HL-60 (cell line): ENCODE results near the gene CAMK1D.

Experiments
- DNase-seq, 2 experiments: peaks; one replicate each; pipeline ENCODE4 v3.0.0-alpha.2; 2010 to 2020; ENCODE audit warnings: low read depth in 1 of 2, low spot score in 1 of 2
- H3K27ac ChIP-seq: fragments of 250-450 bp; sonication (Bioruptor Pico); replicated peaks from 2 replicates; pipeline ENCODE4 v1.5.1; 2020; ENCODE audit warnings: mild to moderate bottlenecking, moderate library complexity
- H3K27me3 ChIP-seq: fragments of 250-450 bp; sonication (Bioruptor Pico); 2 replicates; pipeline ENCODE4 v1.5.1; 2021; ENCODE audit warnings: mild to moderate bottlenecking, moderate library complexity; ENCODE audit not compliant: insufficient read depth, poor library complexity, severe bottlenecking
- H3K4me3 ChIP-seq: replicated peaks from 2 replicates; pipeline ENCODE4 v1.5.1; 2011; ENCODE audit warnings: mild to moderate bottlenecking, control low read depth, low read length; ENCODE audit not compliant: insufficient read depth
- GABPA ChIP-seq: IDR thresholded peaks from 2 replicates; pipeline ENCODE4 v1.6.1; 2012; ENCODE audit warnings: low read depth
- POLR2AphosphoS5 ChIP-seq: IDR thresholded peaks from 2 replicates; pipeline ENCODE4 v1.6.1; 2012; ENCODE audit warnings: low read depth
- REST ChIP-seq: IDR thresholded peaks from 2 replicates; pipeline ENCODE4 v1.6.1; 2012; ENCODE audit warnings: low read depth; ENCODE audit not compliant: insufficient replicate concordance
- SPI1 ChIP-seq: IDR thresholded peaks from 2 replicates; pipeline ENCODE4 v1.6.1; 2012; ENCODE audit warnings: low read depth, mild to moderate bottlenecking, borderline replicate concordance
- TF ChIP-seq, protein P1 (sequence below): IDR thresholded peaks from one replicate; pipeline ENCODE4 v1.5.1; 2011; ENCODE audit warnings: low read length, control low read depth, inconsistent platforms; ENCODE audit not compliant: insufficient read depth

CAMK1D gene

DNA sequence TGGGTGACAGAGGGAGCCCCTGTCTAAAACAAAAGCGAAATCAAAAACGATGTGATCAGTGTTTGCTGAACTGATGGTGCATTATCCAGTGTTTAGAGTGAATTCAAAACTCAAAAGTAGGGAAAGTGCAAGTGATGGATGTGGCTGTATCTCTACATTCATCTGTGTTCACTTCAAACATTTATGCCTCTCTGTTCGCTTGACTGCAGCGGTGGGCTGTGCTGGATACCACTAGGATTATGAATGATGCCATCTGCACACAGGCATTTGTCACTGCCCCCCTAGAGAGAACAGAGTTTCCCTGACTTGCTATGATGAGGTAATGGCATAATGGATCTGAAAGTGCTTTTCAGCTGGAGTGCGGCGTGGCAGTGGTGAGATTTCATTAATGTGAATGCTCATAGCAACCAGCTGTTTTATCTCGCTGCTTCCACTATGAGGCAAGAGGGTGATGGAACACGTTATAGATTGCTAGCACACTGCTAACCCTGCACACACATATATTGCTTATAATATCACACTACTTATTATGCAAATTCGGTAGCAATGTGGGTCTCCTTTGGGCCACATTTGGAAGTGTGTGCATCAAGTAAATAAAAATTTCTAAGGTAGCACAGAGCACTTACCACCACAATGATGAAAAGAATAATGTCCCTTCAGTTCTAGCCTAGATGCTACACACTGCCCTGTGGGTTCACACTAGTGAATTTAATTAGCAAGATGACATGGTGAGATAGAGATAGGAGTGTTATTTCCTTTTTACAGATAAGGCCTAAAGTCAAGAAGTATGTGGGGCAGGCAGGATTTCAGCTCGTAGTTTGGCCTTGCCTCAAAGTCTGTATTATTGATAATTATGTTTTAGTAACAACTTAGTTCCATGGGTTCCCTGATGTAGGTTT, 164.7 kb downstream of the CAMK1D start:
- Histone ChIP-seq H3K27ac (no peak overlapping the region), H3K4me3 (no peak overlapping the region), H3K27me3 (no peaks in the 10 kb centered on the region)
- TF ChIP-seq POLR2AphosphoS5 (no peak), SPI1 (no peak), GABPA (no peak), REST (no peak)
- TF ChIP-seq, protein P1, sequence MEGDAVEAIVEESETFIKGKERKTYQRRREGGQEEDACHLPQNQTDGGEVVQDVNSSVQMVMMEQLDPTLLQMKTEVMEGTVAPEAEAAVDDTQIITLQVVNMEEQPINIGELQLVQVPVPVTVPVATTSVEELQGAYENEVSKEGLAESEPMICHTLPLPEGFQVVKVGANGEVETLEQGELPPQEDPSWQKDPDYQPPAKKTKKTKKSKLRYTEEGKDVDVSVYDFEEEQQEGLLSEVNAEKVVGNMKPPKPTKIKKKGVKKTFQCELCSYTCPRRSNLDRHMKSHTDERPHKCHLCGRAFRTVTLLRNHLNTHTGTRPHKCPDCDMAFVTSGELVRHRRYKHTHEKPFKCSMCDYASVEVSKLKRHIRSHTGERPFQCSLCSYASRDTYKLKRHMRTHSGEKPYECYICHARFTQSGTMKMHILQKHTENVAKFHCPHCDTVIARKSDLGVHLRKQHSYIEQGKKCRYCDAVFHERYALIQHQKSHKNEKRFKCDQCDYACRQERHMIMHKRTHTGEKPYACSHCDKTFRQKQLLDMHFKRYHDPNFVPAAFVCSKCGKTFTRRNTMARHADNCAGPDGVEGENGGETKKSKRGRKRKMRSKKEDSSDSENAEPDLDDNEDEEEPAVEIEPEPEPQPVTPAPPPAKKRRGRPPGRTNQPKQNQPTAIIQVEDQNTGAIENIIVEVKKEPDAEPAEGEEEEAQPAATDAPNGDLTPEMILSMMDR = no peak
- DNase-seq = no peak

DNA sequence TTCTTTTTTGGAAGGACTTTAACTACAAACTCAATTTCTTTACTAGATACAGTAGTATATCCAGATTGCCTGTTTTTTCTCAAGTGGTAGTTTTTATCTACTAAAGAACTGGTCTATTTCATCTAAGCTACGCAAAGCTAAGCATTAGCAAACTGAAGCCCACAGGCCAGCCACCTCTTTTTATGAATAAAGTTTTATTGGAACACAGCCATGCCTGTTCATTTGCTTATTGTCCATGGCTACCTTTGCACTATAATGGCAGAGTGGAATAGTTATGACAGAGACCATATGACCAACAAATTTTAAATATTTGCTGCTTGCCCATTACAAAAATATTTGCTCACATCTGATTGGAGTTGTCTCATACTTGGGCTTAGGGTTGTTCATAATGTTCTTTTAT, 168.7 kb downstream of the CAMK1D start:
- H3K27me3 ChIP-seq = no peaks in the 10 kb centered on the region
- no peak for DNase-seq
- no peak overlapping the region for H3K4me3 ChIP-seq
- TF ChIP-seq GABPA = no peak
- TF ChIP-seq REST = no peak
- no peak for TF ChIP-seq SPI1
- TF ChIP-seq, protein P1 = no peak
- no peak for TF ChIP-seq POLR2AphosphoS5
- H3K27ac ChIP-seq = no peak overlapping the region

- Histone ChIP-seq H3K27ac (no peak overlapping the region), H3K27me3 (no peaks in the 10 kb centered on the region), H3K4me3 (no peak overlapping the region)
- no peak for DNase-seq
- TF ChIP-seq GABPA (no peak), REST (no peak), SPI1 (no peak), POLR2AphosphoS5 (no peak)
- TF ChIP-seq, protein P1 = no peak
Measured at GRCh38 chr10:12521423-12521822, 172.1 kb downstream of the CAMK1D start.
